K562 (cell line): ENCODE data around the gene TBX6.

Experiments
- BACH1 ChIP-seq: fragments of 200-800 bp; sonication (Bioruptor generic); IDR thresholded peaks from 2 replicates; pipeline ENCODE4 v1.6.1; 2016; ENCODE audit warnings: missing genetic modification characterization, missing compliant biosample characterization
- CEBPZ ChIP-seq: fragments of 150-350 bp; IDR thresholded peaks from 2 replicates; pipeline ENCODE4 v1.6.1; 2014; ENCODE audit warnings: low read depth, mild to moderate bottlenecking, low read length, borderline replicate concordance
- CTBP1 ChIP-seq: fragments of 450-650 bp; IDR thresholded peaks from 2 replicates; pipeline ENCODE4 v1.6.1; 2016; ENCODE audit warnings: borderline replicate concordance
- CTCF ChIP-seq, 3 experiments: IDR thresholded peaks in 2 of 3; conservative IDR thresholded peaks in 1 of 3; 2 replicates each; pipeline ENCODE4 v1.5.1; 2011 to 2012; ENCODE audit warnings: low read length in 3 of 3, mild to moderate bottlenecking in 3 of 3, control low read depth in 2 of 3, improper control_type of control experiment in 1 of 3, inconsistent platforms in 1 of 3, low read depth in 1 of 3, mixed read lengths in 1 of 3, moderate library complexity in 1 of 3; ENCODE audit not compliant: insufficient read depth in 2 of 3
- EP300 ChIP-seq: IDR thresholded peaks from 2 replicates; pipeline ENCODE4 v1.6.1; 2012; ENCODE audit warnings: low read length, improper control_type of control experiment
- RAD21 ChIP-seq, 2 experiments: fragments of 250-450 bp in 1 of 2; fragments of 450-650 bp in 1 of 2; sonication (Bioruptor Pico) in 1 of 2; formaldehyde crosslinking in 1 of 2; IDR thresholded peaks in 1 of 2; conservative IDR thresholded peaks in 1 of 2; 2 replicates each; pipeline versions ENCODE4 v1.4.0 to v1.8.0; 2020 to 2022; ENCODE audit warnings: mild to moderate bottlenecking in 2 of 2, moderate library complexity in 1 of 2
- SUPT5H ChIP-seq: fragments of 450-650 bp; IDR thresholded peaks from 2 replicates; pipeline ENCODE4 v1.6.1; 2016
- ZNF639 ChIP-seq, 2 experiments: fragments of 200-800 bp in 1 of 2; sonication (Bioruptor generic) in 1 of 2; sonication (generic) in 1 of 2; formaldehyde crosslinking in 1 of 2; IDR thresholded peaks in 1 of 2; conservative IDR thresholded peaks in 1 of 2; 2 replicates each; pipeline versions ENCODE4 v1.5.0 to v1.6.1; 2016 to 2020; ENCODE audit warnings: missing compliant biosample characterization in 1 of 2, missing genetic modification characterization in 1 of 2, missing genetic modification reagents in 1 of 2
- TF ChIP-seq, protein P1 (sequence below): IDR thresholded peaks from 2 replicates; pipeline ENCODE4 v1.6.1; 2012; ENCODE audit warnings: low read depth, low read length, improper control_type of control experiment, borderline replicate concordance
- TF ChIP-seq, protein P2 (sequence below), 2 experiments: fragments of 450-650 bp in 1 of 2; sonication (generic) in 1 of 2; formaldehyde crosslinking; conservative IDR thresholded peaks; 2 replicates each; pipeline versions ENCODE4 v1.4.0 to v1.8.1; 2020 to 2022; ENCODE audit warnings: mild to moderate bottlenecking in 1 of 2, missing genetic modification reagents in 1 of 2
- TF ChIP-seq, protein P3 (sequence below): sonication (generic); formaldehyde crosslinking; IDR thresholded peaks from 2 replicates; pipeline ENCODE4 v1.8.1; 2023; ENCODE audit warnings: mild to moderate bottlenecking, missing genetic modification reagents

DNA sequence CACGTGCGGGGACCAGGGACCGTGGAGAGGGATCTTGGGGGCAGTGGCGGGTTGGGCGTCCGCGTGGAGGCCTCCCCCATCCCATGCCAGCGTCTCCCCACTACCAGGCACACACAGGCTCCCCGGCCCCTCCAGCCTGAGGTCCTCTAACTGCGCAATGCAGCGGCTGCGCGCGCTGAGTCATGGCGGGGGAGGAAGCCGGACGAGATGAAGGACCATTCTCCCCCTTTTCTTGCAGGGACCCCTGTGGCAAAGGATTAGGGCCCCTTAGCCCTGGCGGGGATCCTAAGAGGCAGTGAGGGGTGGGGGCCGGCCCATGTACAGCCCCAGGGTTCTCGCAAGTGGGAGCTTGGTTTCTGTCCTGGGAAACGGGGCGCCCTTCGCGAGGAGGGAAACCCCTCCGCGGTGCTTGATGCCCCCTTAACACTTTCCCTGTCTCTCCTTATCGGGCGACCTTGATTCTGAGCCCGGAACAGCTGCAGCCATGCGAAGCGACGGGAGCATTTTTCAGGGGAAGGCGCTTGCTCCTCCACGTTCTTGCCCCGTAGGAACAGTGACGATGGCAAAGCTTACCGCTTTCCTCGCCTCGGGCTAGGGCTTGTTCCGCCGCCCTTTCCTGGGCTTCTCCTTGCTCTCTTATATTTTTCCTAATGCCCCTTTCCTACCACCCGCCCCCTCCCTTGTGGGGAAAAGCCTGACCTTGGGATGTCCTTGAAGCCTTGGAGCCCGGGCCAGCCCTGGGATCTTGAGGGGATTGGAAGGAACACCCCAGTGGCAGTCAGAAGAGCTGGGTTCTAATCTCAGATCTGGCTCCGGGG is 25.6 kb downstream of the TBX6 start:
- TF ChIP-seq, protein P1, sequence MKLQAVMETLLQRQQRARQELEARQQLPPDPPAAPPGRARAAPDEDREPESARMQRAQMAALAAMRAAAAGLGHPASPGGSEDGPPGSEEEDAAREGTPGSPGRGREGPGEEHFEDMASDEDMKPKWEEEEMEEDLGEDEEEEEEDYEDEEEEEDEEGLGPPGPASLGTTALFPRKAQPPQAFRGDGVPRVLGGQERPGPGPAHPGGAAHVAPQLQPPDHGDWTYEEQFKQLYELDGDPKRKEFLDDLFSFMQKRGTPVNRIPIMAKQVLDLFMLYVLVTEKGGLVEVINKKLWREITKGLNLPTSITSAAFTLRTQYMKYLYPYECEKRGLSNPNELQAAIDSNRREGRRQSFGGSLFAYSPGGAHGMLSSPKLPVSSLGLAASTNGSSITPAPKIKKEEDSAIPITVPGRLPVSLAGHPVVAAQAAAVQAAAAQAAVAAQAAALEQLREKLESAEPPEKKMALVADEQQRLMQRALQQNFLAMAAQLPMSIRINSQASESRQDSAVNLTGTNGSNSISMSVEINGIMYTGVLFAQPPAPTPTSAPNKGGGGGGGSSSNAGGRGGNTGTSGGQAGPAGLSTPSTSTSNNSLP, result no peak
- TF ChIP-seq CTCF (IDR thresholded peaks at IDR 0.05 in 2 of 3, conservative IDR thresholded peaks at IDR 0.05 in 1 of 3; ENCODE audit: insufficient read depth in 2 of 3, low read depth in 1 of 3, low read length in 3 of 3) (no peak), EP300 (no peak; the same call in 1 of the 2 replicates), SUPT5H (peak; percentile 63; the same call in 1 of the 2 replicates), BACH1 (tag) (no peak), RAD21 (CRISPR knock-in tag; conservative IDR thresholded peaks at IDR 0.05 in 1 of 2, IDR thresholded peaks at IDR 0.05 in 1 of 2) (no peak), ZNF639 (CRISPR knock-in tag; conservative IDR thresholded peaks at IDR 0.05 in 1 of 2, IDR thresholded peaks at IDR 0.05 in 1 of 2) (no peak), CTBP1 (no peak), CEBPZ (no peak)
- TF ChIP-seq, protein P2, sequence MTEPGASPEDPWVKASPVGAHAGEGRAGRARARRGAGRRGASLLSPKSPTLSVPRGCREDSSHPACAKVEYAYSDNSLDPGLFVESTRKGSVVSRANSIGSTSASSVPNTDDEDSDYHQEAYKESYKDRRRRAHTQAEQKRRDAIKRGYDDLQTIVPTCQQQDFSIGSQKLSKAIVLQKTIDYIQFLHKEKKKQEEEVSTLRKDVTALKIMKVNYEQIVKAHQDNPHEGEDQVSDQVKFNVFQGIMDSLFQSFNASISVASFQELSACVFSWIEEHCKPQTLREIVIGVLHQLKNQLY (CRISPR knock-in tag; conservative IDR thresholded peaks at IDR 0.05), result peak in 1 of 2 experiments; percentile 25; a peak in 1 of 4 replicates
- TF ChIP-seq, protein P3, sequence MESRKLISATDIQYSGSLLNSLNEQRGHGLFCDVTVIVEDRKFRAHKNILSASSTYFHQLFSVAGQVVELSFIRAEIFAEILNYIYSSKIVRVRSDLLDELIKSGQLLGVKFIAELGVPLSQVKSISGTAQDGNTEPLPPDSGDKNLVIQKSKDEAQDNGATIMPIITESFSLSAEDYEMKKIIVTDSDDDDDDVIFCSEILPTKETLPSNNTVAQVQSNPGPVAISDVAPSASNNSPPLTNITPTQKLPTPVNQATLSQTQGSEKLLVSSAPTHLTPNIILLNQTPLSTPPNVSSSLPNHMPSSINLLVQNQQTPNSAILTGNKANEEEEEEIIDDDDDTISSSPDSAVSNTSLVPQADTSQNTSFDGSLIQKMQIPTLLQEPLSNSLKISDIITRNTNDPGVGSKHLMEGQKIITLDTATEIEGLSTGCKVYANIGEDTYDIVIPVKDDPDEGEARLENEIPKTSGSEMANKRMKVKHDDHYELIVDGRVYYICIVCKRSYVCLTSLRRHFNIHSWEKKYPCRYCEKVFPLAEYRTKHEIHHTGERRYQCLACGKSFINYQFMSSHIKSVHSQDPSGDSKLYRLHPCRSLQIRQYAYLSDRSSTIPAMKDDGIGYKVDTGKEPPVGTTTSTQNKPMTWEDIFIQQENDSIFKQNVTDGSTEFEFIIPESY (CRISPR knock-in tag), result no peak
